ENCODE results near the gene VPS26C. TPM values are rescaled to one million over a fixed set of nuclear protein-coding genes. Genes with fewer than 3 reads are reported as not detected.

The VPS26C gene
- total and polyA plus RNA-seq, 10 of the 15 experiments (the other 5 are each of a cell fraction or from before 2014, with no cell fraction given): 32.5 to 65.1 (median 48.0) TPM

DNA sequence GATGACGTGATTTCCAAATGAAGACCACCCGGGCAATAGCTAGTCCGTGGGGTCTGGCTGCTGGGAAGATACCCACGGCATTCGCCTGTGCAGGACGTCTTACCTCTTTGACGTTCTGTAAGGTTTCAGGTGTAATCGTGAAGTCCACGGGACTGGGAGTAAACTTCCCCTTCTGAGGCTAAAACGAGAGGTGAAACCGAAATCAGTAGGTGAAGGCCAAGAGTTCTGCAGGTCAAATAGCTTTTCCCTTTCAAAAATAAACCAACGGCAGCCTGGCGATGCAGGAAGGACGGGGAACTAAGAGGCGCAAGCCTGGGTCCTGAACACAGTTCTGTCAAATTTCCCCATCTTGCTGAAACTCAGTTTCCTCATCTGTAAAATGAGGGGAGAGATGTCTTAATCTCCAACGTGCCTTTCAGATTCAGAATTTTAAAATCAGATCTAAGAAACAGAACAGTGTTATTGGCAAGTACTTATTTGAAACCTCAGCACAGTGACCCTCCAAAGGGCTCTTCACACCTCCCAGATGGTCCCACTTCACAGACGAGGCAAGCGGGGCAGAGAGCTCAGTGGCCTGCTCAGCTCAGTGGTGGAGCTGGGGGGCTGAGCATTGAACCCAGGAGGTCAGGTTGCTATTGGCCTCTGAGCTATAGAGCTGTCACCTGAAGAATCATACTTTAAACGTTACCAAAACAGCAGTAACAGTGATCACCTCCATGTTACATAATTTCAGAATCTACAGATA lies 34.7 kb downstream of the VPS26C start (continued):
- TF ChIP-seq MYC (IDR thresholded peaks at IDR 0.05; ENCODE audit: insufficient read depth, insufficient read length, insufficient replicate concordance, low read length, severe bottlenecking): no peak
- no peak for TF ChIP-seq ZNF622 (IDR thresholded peaks at IDR 0.05)

DNA sequence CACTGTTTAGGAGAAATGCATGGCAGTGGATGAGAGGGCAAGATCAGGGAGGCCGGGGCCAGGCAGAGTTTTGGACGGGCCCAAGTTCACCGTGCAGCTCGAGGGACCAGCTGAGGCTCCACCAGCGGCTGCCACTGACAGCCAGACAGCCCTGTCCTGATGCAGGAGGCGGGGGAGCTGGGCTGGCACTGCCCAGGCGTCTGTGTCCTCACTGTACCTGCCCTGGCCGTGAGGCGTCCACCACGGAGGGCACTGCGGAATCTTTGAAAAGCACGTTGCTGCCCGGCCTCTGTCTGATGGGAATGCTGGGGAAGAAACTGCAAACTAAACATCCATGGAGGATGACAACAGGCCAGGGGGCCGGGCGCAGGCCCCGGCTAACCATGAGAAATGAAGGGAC lies 35.5 kb downstream of the VPS26C start:
- peaks cover 24 to 26% of the 10 kb centered on the region in 2 experiments; a peak in 3 of 4 replicates for H3K36me3 ChIP-seq (ENCODE audit: control insufficient read depth in 2 of 2, insufficient read depth in 2 of 2, low read length in 1 of 2)
- peak overlapping the region; percentile 87 for H3K27ac ChIP-seq (ENCODE audit: control insufficient read depth, insufficient read depth)
- H3K9me3 ChIP-seq (replicated peaks; ENCODE audit: control insufficient read depth, insufficient read depth, low read length): no peaks in the 10 kb centered on the region
- WGBS (ENCODE audit: insufficient coverage, insufficient replicate concordance, low lambda C conversion rate, missing lambda C conversion rate): 97% methylated on average over 16 of the region's 16 CpGs
- H4K20me1 ChIP-seq (ENCODE audit: control insufficient read depth, insufficient read depth): no peaks in the 10 kb centered on the region
- intact Hi-C loops (cut with micrococcal nuclease; ENCODE audit: unreplicated experiment): no loop called here
- RAD21 ChIA-PET (ENCODE audit: unreplicated experiment): interaction anchor here (1.1 to 1.6 kb wide), 4 partner anchors 23 to 65 kb away, joined by 3 to 8 read pairs (median 5); no protein-coding TSS in a partner anchor
- H3K9ac ChIP-seq (ENCODE audit: control insufficient read depth, insufficient read depth, low read length): peak overlapping the region; percentile 39; the same call in 1 of the 2 replicates
- peak overlapping the region; percentile 39; the same call in 1 of the 2 replicates for H3K4me3 ChIP-seq
- BruUV-seq (replicated peaks): no TSS peak
- POLR2A ChIA-PET: interaction anchor here (1.0 to 2.5 kb wide), 2 partner anchors 23 to 27 kb away, joined by 3 to 12 read pairs; no protein-coding TSS in a partner anchor
- ATAC-seq: peak; percentile 12; the same call in 2 of the 3 replicates
- peak overlapping the region; percentile 83 for H3K4me2 ChIP-seq (ENCODE audit: control insufficient read depth, insufficient read depth)
- no peaks in the 10 kb centered on the region; the same call in 1 of the 2 replicates for H3K79me2 ChIP-seq (ENCODE audit: control insufficient read depth, insufficient read depth, low read length)
- CTCF ChIA-PET: interaction anchor here (0.8 to 1.7 kb wide), 5 partner anchors 11 to 33 kb away, joined by 3 to 5 read pairs (median 4); no protein-coding TSS in a partner anchor
- peaks cover 19% of the 10 kb centered on the region for H3K4me1 ChIP-seq (ENCODE audit: control insufficient read depth, insufficient read depth, low read length)
- H3K27me3 ChIP-seq (replicated peaks in 1 of 2; ENCODE audit: control insufficient read depth in 2 of 2, insufficient read depth in 2 of 2, low read length in 1 of 2): no peaks in the 10 kb centered on the region
- DNase-seq (ENCODE audit: low read depth, low spot score): no peak
- H2AFZ ChIP-seq (ENCODE audit: control insufficient read depth, low read depth, low read length): no peak overlapping the region
- in situ Hi-C loops (cut with MboI): no loop called here
- SMC1A ChIA-PET (ENCODE audit: uncharacterized antibody, unreplicated experiment): interaction anchor here (0.6 to 4.6 kb wide), 8 partner anchors 9 to 85 kb away, joined by 3 to 34 read pairs (median 5); no protein-coding TSS in a partner anchor
- no peak for FAIRE-seq
- TF ChIP-seq PML (IDR thresholded peaks at IDR 0.05; ENCODE audit: low read length) (no peak), FOXM1 (IDR thresholded peaks at IDR 0.05; ENCODE audit: low read depth, low read length) (no peak), STAT3 (IDR thresholded peaks at IDR 0.05; ENCODE audit: low read depth, low read length) (no peak), BACH1 (IDR thresholded peaks at IDR 0.05; ENCODE audit: borderline replicate concordance) (no peak), MYC (IDR thresholded peaks at IDR 0.05; ENCODE audit: insufficient read depth, insufficient read length, insufficient replicate concordance, low read length, severe bottlenecking) (no peak), CBX5 (IDR thresholded peaks at IDR 0.05; ENCODE audit: low read depth) (no peak)
- TF ChIP-seq, protein P1, sequence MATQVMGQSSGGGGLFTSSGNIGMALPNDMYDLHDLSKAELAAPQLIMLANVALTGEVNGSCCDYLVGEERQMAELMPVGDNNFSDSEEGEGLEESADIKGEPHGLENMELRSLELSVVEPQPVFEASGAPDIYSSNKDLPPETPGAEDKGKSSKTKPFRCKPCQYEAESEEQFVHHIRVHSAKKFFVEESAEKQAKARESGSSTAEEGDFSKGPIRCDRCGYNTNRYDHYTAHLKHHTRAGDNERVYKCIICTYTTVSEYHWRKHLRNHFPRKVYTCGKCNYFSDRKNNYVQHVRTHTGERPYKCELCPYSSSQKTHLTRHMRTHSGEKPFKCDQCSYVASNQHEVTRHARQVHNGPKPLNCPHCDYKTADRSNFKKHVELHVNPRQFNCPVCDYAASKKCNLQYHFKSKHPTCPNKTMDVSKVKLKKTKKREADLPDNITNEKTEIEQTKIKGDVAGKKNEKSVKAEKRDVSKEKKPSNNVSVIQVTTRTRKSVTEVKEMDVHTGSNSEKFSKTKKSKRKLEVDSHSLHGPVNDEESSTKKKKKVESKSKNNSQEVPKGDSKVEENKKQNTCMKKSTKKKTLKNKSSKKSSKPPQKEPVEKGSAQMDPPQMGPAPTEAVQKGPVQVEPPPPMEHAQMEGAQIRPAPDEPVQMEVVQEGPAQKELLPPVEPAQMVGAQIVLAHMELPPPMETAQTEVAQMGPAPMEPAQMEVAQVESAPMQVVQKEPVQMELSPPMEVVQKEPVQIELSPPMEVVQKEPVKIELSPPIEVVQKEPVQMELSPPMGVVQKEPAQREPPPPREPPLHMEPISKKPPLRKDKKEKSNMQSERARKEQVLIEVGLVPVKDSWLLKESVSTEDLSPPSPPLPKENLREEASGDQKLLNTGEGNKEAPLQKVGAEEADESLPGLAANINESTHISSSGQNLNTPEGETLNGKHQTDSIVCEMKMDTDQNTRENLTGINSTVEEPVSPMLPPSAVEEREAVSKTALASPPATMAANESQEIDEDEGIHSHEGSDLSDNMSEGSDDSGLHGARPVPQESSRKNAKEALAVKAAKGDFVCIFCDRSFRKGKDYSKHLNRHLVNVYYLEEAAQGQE (IDR thresholded peaks at IDR 0.05; ENCODE audit: low read depth, low read length): no peak
- TF ChIP-seq, protein P2, sequence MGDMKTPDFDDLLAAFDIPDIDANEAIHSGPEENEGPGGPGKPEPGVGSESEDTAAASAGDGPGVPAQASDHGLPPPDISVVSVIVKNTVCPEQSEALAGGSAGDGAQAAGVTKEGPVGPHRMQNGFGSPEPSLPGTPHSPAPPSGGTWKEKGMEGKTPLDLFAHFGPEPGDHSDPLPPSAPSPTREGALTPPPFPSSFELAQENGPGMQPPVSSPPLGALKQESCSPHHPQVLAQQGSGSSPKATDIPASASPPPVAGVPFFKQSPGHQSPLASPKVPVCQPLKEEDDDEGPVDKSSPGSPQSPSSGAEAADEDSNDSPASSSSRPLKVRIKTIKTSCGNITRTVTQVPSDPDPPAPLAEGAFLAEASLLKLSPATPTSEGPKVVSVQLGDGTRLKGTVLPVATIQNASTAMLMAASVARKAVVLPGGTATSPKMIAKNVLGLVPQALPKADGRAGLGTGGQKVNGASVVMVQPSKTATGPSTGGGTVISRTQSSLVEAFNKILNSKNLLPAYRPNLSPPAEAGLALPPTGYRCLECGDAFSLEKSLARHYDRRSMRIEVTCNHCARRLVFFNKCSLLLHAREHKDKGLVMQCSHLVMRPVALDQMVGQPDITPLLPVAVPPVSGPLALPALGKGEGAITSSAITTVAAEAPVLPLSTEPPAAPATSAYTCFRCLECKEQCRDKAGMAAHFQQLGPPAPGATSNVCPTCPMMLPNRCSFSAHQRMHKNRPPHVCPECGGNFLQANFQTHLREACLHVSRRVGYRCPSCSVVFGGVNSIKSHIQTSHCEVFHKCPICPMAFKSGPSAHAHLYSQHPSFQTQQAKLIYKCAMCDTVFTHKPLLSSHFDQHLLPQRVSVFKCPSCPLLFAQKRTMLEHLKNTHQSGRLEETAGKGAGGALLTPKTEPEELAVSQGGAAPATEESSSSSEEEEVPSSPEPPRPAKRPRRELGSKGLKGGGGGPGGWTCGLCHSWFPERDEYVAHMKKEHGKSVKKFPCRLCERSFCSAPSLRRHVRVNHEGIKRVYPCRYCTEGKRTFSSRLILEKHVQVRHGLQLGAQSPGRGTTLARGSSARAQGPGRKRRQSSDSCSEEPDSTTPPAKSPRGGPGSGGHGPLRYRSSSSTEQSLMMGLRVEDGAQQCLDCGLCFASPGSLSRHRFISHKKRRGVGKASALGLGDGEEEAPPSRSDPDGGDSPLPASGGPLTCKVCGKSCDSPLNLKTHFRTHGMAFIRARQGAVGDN (IDR thresholded peaks at IDR 0.05): no peak
